GM20000 (cell line): Measurements from ENCODE around the gene CYTH1.

ENCODE experiments used
- DNase-seq: peaks from one replicate; pipeline ENCODE4 v3.0.0; 2012; ENCODE audit warnings: low spot score
- TF ChIP-seq, protein P1 (sequence below): IDR thresholded peaks from 2 replicates; pipeline ENCODE4 v1.5.1; 2012; ENCODE audit warnings: mild to moderate bottlenecking, control low read depth; ENCODE audit errors: extremely low read depth, missing control alignments

Gene CYTH1

DNA sequence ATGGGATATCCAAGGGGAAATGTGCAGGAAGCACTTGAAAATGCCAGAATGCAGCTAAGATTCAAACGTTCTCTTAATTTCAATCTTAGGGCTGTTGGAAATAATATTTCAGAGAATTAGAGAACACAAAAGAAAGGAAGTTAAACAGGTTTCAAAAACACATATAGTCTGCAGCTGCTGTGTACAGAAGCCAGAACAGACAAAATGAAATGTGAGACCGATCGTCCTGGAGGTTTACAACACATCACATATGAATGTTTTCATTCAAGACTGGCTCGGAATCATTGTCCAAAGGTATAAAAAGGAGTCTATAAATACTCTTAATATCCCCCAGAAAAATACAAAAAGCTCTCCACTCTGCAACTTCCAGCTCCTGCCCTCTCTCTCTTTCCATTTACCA lies 14.3 kb downstream of the CYTH1 start:
- TF ChIP-seq, protein P1, sequence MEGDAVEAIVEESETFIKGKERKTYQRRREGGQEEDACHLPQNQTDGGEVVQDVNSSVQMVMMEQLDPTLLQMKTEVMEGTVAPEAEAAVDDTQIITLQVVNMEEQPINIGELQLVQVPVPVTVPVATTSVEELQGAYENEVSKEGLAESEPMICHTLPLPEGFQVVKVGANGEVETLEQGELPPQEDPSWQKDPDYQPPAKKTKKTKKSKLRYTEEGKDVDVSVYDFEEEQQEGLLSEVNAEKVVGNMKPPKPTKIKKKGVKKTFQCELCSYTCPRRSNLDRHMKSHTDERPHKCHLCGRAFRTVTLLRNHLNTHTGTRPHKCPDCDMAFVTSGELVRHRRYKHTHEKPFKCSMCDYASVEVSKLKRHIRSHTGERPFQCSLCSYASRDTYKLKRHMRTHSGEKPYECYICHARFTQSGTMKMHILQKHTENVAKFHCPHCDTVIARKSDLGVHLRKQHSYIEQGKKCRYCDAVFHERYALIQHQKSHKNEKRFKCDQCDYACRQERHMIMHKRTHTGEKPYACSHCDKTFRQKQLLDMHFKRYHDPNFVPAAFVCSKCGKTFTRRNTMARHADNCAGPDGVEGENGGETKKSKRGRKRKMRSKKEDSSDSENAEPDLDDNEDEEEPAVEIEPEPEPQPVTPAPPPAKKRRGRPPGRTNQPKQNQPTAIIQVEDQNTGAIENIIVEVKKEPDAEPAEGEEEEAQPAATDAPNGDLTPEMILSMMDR = no peak
- no peak for DNase-seq

DNA sequence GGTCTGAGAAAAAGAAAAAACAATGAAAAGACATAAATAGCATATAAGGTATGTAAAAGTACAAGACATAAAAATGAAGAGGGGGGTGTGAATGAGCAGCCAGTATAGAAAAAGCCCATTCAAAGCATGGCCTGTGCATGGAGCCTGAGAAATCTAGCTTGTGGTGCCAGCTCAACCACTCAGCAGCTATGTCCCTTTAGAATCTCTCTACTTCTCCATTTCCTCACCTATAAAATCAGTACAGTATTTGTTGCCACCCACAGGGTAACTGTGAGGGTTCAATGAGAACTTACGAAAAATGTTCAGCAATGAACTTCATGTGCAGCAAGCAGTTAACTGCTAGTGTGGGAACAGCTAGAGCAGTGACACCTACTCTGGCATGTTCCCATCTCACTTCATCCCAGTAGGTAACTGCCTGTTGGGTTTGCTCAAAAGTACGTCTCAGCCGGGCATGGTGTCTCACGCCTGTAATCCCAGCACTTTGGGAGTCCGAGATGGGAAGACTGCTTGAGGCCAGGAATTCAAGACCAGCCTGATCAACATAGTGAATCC lies 15.3 kb downstream of the CYTH1 start:
- TF ChIP-seq, protein P1 = no peak
- no peak for DNase-seq

DNA sequence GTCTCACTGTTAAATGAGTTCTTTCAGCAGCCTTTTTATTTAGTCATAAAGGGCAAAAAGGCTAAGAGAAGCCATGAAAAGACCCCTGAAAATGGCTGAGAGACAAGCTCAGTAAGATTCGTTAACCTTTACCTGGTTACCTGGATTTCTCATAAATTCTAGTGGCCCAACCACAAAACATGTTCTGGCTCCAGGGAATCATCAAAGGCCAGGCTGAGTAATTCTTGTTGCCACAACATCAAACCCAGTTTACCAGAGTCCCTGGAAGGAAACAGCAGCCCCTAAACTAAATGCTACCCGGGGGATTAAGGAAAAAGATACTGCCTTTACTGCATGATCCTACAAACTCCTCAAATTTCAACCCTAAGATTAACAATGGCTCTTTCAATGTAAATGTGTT lies 15.8 kb downstream of the CYTH1 start:
- TF ChIP-seq, protein P1 = no peak
- no peak for DNase-seq

DNA sequence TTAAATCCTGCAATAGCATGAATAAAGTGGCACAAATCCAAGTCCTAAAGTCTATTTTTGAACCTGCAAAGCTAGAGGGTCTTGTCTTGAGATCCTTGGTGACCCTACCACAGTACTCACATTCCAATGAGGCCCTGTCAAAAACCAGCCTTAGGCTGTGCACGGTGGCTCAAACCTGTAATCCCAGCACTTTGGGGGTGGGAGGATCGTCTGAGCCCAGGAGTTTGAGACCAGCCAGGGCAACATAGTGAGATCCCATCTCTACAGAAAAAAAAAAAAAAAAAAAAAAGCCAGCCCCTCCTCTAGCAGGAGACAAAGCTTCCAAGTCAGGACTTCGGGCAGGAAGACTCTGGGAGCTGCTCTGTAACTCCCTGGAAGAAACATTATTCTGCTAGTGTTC lies 16.3 kb downstream of the CYTH1 start:
- TF ChIP-seq, protein P1 = no peak

DNA sequence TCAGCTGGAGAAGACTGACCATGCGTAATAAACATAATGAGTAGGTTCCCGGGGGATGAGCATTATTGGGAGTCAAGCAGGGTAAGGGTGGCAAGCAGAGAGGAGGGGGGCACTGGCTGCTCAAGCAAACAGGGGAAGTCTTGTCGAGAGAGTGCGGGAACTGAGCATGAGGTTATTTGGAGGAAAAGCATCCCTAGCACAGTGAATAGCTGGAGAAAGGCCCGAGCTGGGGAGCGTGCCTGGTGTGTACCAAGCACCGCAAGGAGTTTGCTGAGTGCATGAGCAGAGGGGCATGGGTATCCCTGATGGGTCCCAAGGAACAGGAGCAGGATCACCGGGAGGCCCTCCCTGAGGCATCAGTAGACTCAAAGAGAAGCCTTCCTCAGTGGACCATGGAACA lies 17.2 kb downstream of the CYTH1 start:
- TF ChIP-seq, protein P1 = no peak
- DNase-seq = no peak

More for the DNA sequence above, 16.3 kb downstream of the CYTH1 start:
- DNase-seq = no peak

DNA sequence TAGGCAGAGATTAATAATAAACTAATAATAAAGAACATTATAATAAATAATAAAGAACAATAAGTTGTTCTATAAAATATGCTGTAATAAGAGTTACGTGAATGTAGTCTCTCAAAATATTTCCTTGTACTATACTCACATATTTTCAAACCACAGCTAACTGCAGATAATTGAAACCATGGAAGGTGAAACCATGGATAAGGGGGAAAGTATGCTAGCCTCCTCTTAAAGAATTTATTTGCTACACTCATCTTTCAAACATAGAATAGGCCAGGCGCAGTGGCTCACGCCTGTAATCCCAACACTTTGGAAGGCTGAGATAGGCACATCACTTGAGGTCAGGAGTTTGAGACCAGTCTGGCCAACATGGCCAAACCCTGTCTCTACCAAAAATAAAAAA lies 18.5 kb downstream of the CYTH1 start:
- DNase-seq = no peak
- TF ChIP-seq, protein P1 = no peak

DNA sequence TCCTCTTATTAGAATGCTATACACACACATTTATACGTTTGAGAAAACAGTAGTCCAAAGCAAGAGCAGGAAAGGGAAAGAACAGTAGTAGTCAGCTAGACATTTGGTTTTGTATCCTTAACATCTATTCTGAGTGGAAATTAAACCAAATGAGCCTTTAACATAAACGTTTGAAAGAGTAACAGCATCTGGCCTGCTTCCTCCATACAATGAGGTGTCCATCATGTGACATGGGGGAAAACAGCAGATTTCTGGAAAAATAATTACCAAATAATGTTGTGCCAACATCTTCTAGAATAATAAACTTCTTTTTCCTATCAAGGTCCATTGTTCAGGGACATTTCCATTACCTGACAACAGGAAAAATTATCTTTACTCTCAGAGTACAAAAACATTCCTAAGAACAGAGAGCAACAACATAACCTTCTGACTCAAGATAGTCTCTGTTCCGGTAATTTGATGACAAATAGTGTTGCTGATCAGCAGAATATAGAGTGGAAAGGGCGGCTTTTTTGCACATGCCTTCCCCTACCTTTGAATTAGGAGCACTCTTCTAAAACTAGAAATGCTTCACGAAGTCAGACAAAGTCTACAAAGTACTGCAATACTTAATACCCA lies 20.2 kb downstream of the CYTH1 start:
- no peak for DNase-seq
- TF ChIP-seq, protein P1 = no peak
